GM19463 (cell line): ENCODE results near the gene CLMN.

Experiments
- ATAC-seq: cut with Tn5 transposase; IDR thresholded peaks from one replicate; pipeline ENCODE4 v1.9.1; 2021; ENCODE audit warnings: mild to moderate bottlenecking, moderate library complexity; ENCODE audit not compliant: unreplicated experiment

The CLMN gene

GRCh38 chr14:95345032-95345431 is 25.3 kb upstream of the CLMN start:
- peak; percentile 65 for ATAC-seq

DNA sequence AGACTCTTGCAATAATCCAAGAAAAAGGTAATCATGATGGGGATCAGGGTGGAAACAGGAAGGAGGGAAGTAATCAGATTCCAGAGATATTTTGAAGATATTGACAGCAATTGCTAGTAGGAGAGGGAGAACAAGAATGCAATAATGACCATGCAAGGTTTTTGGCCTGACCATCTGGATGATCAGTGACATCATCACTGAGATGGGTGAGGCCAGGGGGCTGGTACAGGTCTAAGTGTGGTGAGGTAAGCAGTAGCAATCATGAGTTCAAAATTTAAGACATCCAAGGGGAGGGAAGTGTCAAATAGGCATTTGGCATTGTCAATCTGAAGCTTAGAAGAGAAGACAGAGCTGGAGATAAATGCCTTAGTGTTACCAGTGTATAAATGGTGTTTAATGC is 24.8 kb upstream of the CLMN start:
- ATAC-seq, result no peak

GRCh38 chr14:95341564-95341963 is 21.9 kb upstream of the CLMN start:
- ATAC-seq, result no peak

GRCh38 chr14:95341115-95341514 is 21.4 kb upstream of the CLMN start:
- no peak for ATAC-seq

DNA sequence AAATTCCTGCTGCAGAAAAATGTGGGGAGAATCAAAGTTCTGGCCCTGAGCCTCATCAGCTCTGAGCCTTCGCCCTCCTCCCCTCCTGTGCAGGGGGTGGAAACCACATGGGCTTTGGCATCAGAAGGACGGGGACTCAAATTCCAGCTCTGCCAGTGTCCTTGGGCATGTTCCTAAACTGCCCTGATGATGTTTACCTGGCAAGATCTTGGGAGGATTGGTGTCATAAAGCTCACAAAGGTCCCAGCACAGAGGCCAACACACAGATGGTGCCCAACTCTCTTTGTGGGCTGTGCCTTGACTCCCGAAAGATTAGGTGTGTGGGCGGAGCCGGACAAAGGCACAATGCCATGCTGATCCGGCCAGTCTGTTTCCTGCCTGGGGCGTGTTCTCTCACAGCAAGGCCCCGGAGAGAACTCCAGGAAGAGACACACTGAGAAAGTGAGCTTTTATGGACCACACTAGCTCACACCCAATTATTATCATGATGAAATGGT is 20.5 kb upstream of the CLMN start:
- ATAC-seq, result no peak

DNA sequence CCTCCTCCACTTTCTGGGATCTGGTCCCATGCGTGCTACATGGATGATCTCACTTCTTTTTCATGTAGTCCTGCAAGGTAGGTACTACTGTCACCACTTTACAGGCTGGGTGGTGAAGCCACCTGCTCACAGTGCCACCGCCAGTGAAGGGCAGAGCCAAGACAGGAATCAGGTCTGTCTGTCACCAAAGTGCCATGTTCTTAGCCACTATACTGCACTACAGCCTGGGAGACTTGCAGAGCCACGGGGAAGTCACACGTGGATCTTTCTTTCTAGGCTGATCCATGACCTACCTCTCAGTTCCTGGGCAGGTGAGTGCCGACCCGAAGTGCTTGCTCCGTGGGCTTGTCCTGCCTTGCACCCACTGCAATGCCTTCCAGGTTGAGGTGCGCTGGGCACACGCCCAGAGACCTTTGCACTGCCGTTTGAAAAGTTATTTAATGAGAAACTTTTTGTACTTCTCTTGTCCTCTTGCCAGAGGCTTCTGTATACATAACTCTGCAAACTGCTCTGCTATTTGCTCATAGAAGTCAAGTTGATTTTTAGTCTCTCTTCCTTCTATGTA is 19.7 kb upstream of the CLMN start:
- no peak for ATAC-seq

GRCh38 chr14:95338436-95338835 is 18.7 kb upstream of the CLMN start:
- no peak for ATAC-seq

- no peak for ATAC-seq
Measured at GRCh38 chr14:95337041-95337595, 17.4 kb upstream of the CLMN start.

DNA sequence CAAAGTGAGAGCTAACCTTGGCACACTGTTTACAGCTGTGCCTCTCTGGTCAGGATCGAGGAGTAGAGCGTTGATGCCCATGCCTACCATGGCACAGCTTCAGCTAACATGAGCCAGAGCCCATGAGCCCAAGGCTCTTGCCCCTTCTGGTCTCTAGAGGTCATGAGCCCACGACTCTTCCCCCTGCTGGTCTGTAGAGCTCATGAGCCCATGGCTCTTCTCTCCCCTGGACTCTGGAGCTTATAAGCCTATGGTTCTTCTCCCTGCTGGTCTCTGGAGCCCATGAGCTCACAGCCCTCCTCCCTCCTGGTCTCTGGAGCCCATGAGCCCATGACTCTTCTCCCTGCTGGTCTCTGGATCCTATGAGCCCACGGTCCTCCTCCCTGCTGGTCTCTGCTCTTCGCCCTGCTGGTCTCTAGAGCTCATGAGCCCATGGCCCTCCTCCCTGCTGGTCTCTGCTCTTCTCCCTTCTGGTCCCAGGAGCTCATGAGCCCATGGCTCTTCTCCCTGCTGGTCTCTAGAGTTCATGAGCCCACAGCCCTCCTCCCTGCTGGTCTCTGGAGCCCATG is 16.6 kb upstream of the CLMN start:
- no peak for ATAC-seq

GRCh38 chr14:95335071-95335470 is 15.4 kb upstream of the CLMN start:
- no peak for ATAC-seq

GRCh38 chr14:95334044-95334443 is 14.3 kb upstream of the CLMN start:
- ATAC-seq, result no peak

DNA sequence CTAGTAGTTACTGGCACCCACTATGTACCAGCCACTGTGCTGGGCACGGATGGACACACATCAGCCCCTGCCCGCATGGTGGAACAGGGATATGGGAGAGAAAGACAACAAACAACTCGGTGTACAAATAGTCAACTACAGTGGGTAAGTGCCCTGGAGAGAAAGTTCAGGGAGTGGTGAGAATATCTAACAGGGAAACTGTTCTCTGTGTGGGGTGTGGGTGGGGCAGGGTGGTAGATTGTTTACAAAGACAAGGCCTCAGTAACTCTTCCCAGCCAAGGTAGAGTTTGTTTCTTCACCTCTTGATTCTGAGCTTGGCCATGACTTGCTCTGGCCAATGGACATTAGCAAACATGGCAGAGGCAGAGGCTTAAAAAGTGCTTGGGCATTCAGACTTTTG is 12.9 kb upstream of the CLMN start:
- no peak for ATAC-seq

GRCh38 chr14:95331708-95332408 is 12.2 kb upstream of the CLMN start:
- no peak for ATAC-seq

DNA sequence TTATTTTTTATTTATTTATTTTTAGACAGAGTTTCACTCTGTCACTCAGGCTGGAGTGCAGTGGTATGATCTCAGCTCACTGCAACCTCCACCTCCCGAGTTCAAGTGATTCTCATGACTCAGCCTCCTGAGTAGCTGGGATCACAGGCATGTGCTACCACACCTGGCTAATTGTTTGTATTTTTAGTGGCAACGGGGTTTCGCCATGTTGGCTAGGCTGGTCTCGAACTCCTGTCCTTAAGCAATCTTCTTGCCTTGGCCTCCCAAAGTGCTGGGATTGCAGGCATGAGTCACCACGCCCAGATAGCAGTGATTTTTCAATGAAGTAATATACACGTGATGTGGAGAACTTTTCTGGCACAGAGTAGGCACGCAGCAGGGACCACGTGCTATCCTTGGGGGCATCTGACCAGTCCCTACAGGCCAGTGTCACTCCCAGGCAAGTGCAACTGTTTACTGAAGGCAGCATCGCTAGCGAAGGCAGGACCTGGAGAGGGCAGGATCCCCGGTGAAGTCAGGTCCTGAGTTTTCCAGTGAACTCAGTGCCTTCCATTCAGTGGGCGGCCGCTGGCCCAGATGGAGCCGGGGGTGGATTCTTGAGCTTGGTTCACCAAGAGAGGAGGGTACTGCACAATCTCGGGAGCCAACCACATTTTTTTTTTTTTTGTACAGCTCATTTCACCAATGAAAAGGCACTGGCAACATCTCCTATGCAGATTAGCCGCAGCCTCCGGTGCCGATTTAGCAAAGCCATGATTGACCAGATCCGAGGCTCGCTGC is 11.1 kb upstream of the CLMN start:
- no peak for ATAC-seq

DNA sequence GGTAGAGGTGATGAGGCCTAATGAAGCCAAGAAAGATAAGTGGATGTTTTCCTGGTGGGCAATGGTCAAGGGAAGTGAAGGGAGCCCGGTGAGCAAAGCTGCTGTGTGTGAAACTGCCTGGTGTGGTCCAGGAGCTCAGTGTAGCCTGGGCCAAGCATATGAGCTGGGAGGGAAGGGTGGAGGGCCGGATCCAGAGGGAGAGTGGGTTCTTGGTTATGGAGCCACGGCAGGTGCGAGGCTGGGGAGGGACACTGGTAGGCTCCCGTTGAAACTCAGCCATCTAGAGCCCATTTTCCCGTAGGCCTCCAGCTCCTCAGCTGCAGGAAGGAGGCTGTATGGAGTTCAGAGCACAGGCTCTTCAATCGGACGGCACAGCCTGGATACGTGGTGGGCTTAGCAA is 10.2 kb upstream of the CLMN start:
- no peak for ATAC-seq

DNA sequence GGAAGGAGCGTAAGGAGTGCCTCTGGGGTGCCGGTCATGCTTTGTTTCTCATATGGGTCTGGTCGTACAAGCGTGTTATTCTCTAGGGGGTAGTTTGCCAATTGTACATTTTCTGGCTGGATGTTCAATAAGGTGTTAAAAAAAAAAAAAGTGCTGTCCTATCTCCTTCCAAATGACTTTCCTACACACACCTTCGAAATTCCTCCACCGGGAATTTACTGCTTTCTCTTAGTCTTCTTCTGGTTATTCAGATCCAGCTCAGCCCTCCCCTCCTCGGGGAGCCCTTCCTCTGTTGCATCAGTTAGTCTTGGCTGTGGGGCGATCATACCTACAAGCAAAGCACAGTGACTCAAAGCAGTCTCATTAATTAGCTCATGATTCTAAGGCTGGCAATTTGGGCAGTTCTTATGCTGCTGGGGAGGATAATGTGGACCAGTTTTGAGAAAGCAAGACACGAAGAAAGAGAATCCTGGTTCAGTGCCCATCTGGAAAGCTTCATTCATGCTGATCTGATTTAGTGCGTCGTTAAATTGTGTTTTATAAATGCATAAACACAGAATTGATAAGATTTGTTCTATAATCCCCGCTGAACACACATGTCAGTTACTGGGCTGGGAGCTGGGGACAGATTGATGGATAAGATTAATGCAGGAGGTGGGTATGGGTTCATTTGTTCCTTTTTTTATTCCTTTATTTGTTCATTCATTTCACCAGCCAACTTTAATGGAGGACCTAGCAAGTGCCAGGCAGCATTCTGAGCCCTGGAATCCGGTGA is 9.2 kb upstream of the CLMN start:
- no peak for ATAC-seq

GRCh38 chr14:95327558-95328374 is 8.1 kb upstream of the CLMN start:
- ATAC-seq, result peak; percentile 94

GRCh38 chr14:95326987-95327386 is 7.3 kb upstream of the CLMN start:
- ATAC-seq, result no peak

- no peak for ATAC-seq
Measured at GRCh38 chr14:95323917-95324316, 4.2 kb upstream of the CLMN start.

DNA sequence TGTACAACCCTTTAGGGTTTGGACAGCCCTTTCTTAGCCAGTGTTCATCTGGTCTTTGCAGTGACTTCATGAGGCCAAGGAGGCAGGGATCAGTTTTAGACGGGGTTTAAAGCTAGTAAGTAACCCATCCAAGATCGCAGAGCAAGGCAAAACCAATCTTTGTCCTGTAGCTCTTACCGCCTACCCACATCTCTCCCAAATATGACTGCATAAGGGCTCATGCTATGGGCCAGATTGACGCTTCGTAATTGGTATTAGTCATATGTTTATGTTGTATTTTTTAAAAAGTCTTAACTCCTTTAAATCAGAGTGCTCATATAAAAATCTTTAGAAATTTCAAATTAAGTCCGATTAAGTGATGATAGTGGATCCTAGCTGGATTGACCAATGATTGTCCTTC is 3.7 kb upstream of the CLMN start:
- no peak for ATAC-seq
